Suprapubic skin (tissue), 3 donors: ENCODE data around the gene NCOA1.

ENCODE experiments used
- CTCF ChIP-seq, 2 donors: fragments of 200-600 bp in 1 of 2; fragments of 450-650 bp in 1 of 2; sonication (generic) in 1 of 2; IDR thresholded peaks; one replicate each; pipeline ENCODE4 v1.5.1; 2016 to 2019; ENCODE audit warnings: antibody characterized with exemption in 2 of 2, mild to moderate bottlenecking in 1 of 2, moderate library complexity in 1 of 2
- EP300 ChIP-seq: sonication (generic); formaldehyde crosslinking; IDR thresholded peaks from one replicate; pipeline ENCODE4 v1.6.1; 2017; ENCODE audit warnings: antibody characterized with exemption
- POLR2A ChIP-seq, 2 donors: fragments of 450-650 bp; IDR thresholded peaks; one replicate each; pipeline ENCODE4 v1.6.1; 2017; ENCODE audit warnings: antibody characterized with exemption in 2 of 2, mild to moderate bottlenecking in 2 of 2, moderate library complexity in 2 of 2

- TF ChIP-seq CTCF (IDR thresholded peaks at IDR 0.05) (no peak), POLR2A (IDR thresholded peaks at IDR 0.05) (no peak), EP300 (no peak)
Observed at GRCh38 chr2:24774373-24774772, 283.3 kb downstream of the NCOA1 start.
